GM19328 (cell line): ENCODE data around the gene GTF2H2.
"Not testable (repeated sequence)": the region's sequence is repeated elsewhere in the genome, so short reads cannot be mapped to it uniquely, and the experiment has no call there.

Experiments used
- ATAC-seq: cut with Tn5 transposase; IDR thresholded peaks from one replicate; pipeline ENCODE4 v1.9.1; 2021; ENCODE audit warnings: mild to moderate bottlenecking, moderate library complexity; ENCODE audit not compliant: unreplicated experiment

Gene GTF2H2

DNA sequence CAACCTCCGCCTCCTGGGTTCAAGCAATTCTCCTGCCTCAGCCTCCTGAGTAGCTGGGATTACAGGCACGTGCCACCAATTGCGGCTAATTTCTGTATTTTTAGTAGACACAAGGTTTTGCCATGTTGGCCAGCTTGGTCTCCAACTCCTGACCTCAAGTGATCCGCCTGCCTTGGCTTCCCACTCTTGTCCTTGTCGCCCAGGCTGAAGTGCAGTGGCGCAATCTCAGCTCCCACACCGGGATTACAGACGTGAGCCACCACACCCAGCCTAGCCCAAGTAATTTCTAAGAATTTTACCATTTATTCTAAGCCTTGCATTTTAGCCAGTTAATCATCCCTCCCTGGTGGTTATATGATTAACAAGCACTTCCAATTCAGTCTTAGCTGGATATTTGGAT, 53.3 kb downstream of the GTF2H2 start:
- no peak for ATAC-seq

DNA sequence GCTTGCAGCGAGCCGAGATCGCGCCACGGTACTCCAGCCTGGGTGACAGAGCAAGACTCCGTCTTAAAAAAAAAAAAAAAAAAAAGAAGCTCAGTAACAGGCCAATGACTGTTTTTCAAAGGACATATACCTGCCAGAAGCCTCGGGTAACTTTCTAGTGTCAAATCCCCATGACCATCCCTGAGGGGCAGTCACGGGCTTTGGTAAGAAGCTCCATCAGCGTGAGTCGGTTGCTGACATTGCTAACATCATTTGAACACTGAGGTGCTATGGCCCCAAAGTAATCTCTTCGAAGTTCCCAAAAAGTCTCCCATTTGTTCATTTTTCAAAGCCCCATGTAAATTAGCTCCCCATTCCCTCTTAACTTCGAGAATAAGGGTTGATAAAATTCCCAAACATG, 53.9 kb downstream of the GTF2H2 start:
- no peak for ATAC-seq

DNA sequence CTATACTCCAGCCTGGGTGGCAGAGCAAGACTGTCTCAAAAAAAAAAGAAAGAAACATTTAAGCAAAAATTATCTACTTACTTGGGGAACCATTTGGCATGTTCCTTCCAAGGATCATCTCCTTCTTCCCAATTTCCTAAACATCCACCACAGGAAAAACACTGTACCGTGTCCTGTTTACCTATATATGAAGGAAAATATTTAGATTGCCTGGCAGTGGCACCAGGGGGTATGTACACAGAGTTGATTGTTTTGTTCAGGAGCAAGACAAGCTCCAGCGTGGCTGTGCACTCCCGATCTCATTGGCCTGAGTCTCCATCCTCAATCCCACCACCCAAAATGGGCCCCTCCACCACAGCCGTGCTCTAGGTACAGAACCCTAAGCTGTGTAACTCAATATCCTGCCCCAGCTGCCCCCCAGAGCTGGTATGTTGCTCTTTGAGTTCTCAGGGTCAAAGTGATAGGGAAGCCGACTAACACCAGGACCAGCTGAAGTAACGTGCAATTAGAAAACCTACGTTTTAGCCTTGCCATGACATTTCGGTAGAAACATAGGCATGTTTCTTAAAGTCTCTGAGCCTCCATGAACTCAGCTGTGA, 56.2 kb downstream of the GTF2H2 start:
- no peak for ATAC-seq

DNA sequence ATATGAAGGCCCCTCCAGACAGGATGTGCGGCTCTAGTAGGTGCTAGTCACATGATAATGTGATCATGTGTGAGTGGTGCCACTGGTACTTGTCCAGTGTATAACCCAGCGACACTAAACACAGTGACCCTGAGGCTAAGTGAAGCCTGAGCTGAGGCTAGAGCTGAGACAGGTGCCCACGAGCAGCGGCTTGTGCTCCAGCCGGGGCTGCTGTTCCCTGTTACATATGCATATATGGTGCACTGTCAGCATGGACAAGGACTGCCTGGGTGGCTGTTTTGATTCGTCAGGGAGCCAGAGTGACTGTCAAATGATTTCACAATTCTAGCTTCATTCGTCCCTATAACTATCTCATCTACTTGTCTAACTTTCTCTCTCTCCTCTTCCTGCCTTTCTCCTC, 60.5 kb downstream of the GTF2H2 start:
- not testable (repeated sequence) for ATAC-seq
